GM12878 (cell line): ENCODE data around the gene VPS8. TPM values are rescaled to one million over a fixed set of nuclear protein-coding genes. Genes with fewer than 3 reads are reported as not detected.

ENCODE experiments used
- ATAC-seq: fragments of 200-7000 bp; cut with Tn5 transposase; 3 replicates; pipeline ENCODE4 v1.9.1; 2020; ENCODE audit warnings: mild to moderate bottlenecking, moderate library complexity
- BruUV-seq: library from RNA; stranded (reverse); fragments of 400-500 nt; replicated peaks from 2 replicates; lab custom pipeline; 2021; lab: Mats Ljungman, UMichigan
- CTCF ChIA-PET: fragments of 300-600 bp; sonication (Branson Sonifier 250); formaldehyde crosslinking; extraction: SDS; loops from one replicate; lab custom pipeline; 2021; ENCODE audit warnings: inconsistent platforms; lab: Yijun Ruan, JAX
- POLR2A ChIA-PET: fragments of 350-600 bp; formaldehyde crosslinking; extraction: SDS; loops from one replicate; lab custom pipeline; 2021; ENCODE audit warnings: inconsistent platforms; lab: Charles Lee
- RAD21 ChIA-PET: fragments of 300-600 bp; sonication (Branson Sonifier 250); formaldehyde crosslinking; loops from one replicate; lab custom pipeline; 2023; ENCODE audit warnings: antibody characterized with exemption; ENCODE audit not compliant: unreplicated experiment; lab: Charles Lee
- SMC1A ChIA-PET: fragments of 300-600 bp; sonication (Branson Sonifier 250); formaldehyde crosslinking; loops from one replicate; lab custom pipeline; 2023; ENCODE audit not compliant: unreplicated experiment, uncharacterized antibody; lab: Charles Lee
- DNase-seq: peaks from one replicate; pipeline ENCODE4 v3.0.0-alpha.2; 2011; ENCODE audit warnings: low read depth, low spot score
- FAIRE-seq: peaks from 3 replicates; lab custom pipeline; 2011; peaks lifted over from hg19 to GRCh38; lab: Jason Lieb, UNC
- H2AFZ ChIP-seq: 2 replicates; pipeline ENCODE4 v1.6.0; 2011; ENCODE audit warnings: low read depth, low read length, control low read depth; ENCODE audit not compliant: control insufficient read depth
- H3K27ac ChIP-seq: 2 replicates; pipeline ENCODE4 v1.5.1; 2011; ENCODE audit warnings: control low read depth; ENCODE audit not compliant: control insufficient read depth, insufficient read depth
- H3K27me3 ChIP-seq, 2 experiments: replicated peaks in 1 of 2; 2 replicates each; pipeline versions ENCODE4 v1.6.0 to v1.6.1; 2011; ENCODE audit warnings: low read length in 1 of 2; ENCODE audit not compliant: control insufficient read depth in 2 of 2, insufficient read depth in 2 of 2
- H3K36me3 ChIP-seq, 2 experiments: 2 replicates each; pipeline ENCODE4 v1.5.1; 2011; ENCODE audit warnings: low read length in 1 of 2; ENCODE audit not compliant: control insufficient read depth in 2 of 2, insufficient read depth in 2 of 2
- H3K4me1 ChIP-seq: 2 replicates; pipeline ENCODE4 v1.6.1; 2011; ENCODE audit warnings: mild to moderate bottlenecking, low read length, moderate library complexity, mixed read lengths; ENCODE audit not compliant: control insufficient read depth, insufficient read depth
- H3K4me2 ChIP-seq: 2 replicates; pipeline ENCODE4 v1.6.0; 2011; ENCODE audit warnings: control low read depth; ENCODE audit not compliant: control insufficient read depth, insufficient read depth
- H3K4me3 ChIP-seq: fragments of 200-600 bp; sonication (generic); 2 replicates; pipeline ENCODE4 v1.5.1; 2016
- H3K79me2 ChIP-seq: 2 replicates; pipeline ENCODE4 v1.6.0; 2011; ENCODE audit warnings: low read length; ENCODE audit not compliant: control insufficient read depth, insufficient read depth
- H3K9ac ChIP-seq: 2 replicates; pipeline ENCODE4 v1.8.0; 2011; ENCODE audit warnings: low read length, control low read depth, mixed read lengths; ENCODE audit not compliant: control insufficient read depth, insufficient read depth
- H3K9me3 ChIP-seq: replicated peaks from 3 replicates; pipeline ENCODE4 v1.5.1; 2011; ENCODE audit warnings: mild to moderate bottlenecking, low read length; ENCODE audit not compliant: control insufficient read depth, insufficient read depth
- H4K20me1 ChIP-seq: 2 replicates; pipeline ENCODE4 v1.6.0; 2011; ENCODE audit not compliant: control insufficient read depth, insufficient read depth
- BMI1 ChIP-seq: fragments of 450-650 bp; IDR thresholded peaks from 2 replicates; pipeline ENCODE4 v1.6.1; 2016; ENCODE audit warnings: mild to moderate bottlenecking, moderate library complexity, borderline replicate concordance
- CBFB ChIP-seq: IDR thresholded peaks from 2 replicates; pipeline ENCODE4 v1.6.1; 2016; ENCODE audit warnings: antibody characterized with exemption, low read depth
- EGR1 ChIP-seq, 2 experiments: IDR thresholded peaks; 1 replicate in 1 of 2; 2 replicates in 1 of 2; pipeline ENCODE4 v1.6.1; 2011 to 2012; ENCODE audit warnings: low read depth in 2 of 2, low read length in 2 of 2, borderline replicate concordance in 1 of 2, mild to moderate bottlenecking in 1 of 2, moderate library complexity in 1 of 2
- HCFC1 ChIP-seq: fragments of 150-350 bp; IDR thresholded peaks from 2 replicates; pipeline ENCODE4 v1.6.1; 2014; ENCODE audit warnings: low read length
- NFXL1 ChIP-seq: fragments of 450-650 bp; IDR thresholded peaks from 2 replicates; pipeline ENCODE4 v1.6.1; 2017; ENCODE audit warnings: antibody characterized with exemption, mild to moderate bottlenecking, borderline replicate concordance
- NR2C2 ChIP-seq: IDR thresholded peaks from 2 replicates; pipeline ENCODE4 v1.6.1; 2011; ENCODE audit warnings: borderline replicate concordance, low read depth; ENCODE audit not compliant: control insufficient read depth, insufficient read length
- SMARCA5 ChIP-seq: fragments of 450-650 bp; IDR thresholded peaks from 2 replicates; pipeline ENCODE4 v1.6.1; 2017; ENCODE audit warnings: mild to moderate bottlenecking
- SREBF1 ChIP-seq: IDR thresholded peaks from 2 replicates; pipeline ENCODE4 v1.6.1; 2012; ENCODE audit warnings: mild to moderate bottlenecking, low read length
- WGBS: methylation state at CpG from one replicate; pipeline ENCODE4 v1.1.6; 2016; ENCODE audit warnings: low lambda C conversion rate; ENCODE audit not compliant: insufficient replicate concordance, insufficient coverage; ENCODE audit errors: missing lambda C conversion rate; 5-methylcytosine and 5-hydroxymethylcytosine counted together
- in situ Hi-C: fragments of 300-500 bp; cut with MboI; formaldehyde crosslinking; loops from 9 replicates; pipeline ENCODE4 v1.14.3; 2018; ENCODE audit warnings: mixed read lengths
- intact Hi-C: fragments of 100-400 bp; cut with micrococcal nuclease; formaldehyde crosslinking; loops from one replicate; pipeline ENCODE4 v1.14.2; 2022; ENCODE audit not compliant: unreplicated experiment
- polyA plus RNA-seq, 11 experiments: library from polyadenylated mRNA; depleted of rRNA in 4 of 11; unstranded in 6 of 11; stranded (reverse) in 5 of 11; fragments of >200 nt; fragmentation: Nextera tagmentation in 4 of 11; fragmentation: Illumina TruSeq in 1 of 11; extraction: Ambion mirVana in 4 of 11; extraction: Trizol in 1 of 11; gene quantifications; 1 replicate in 1 of 11; 2 replicates in 10 of 11; pipeline versions ENCODE4 v1.2.1 to v1.2.3, GENCODE V29; 2011 to 2016; ENCODE audit warnings: inconsistent platforms in 2 of 11, missing spikeins in 2 of 11, low read depth in 1 of 11
- total RNA-seq, 4 experiments: library from RNA; depleted of rRNA in 3 of 4; stranded (reverse); fragments of >200 nt in 3 of 4; fragmentation: Illumina TruSeq in 1 of 4; extraction: Trizol in 1 of 4; gene quantifications; 2 replicates each; pipeline versions ENCODE4 v1.2.1 to v1.2.3, GENCODE V29; 2013 to 2021
- TF ChIP-seq, protein P1 (sequence below): fragments of 450-650 bp; IDR thresholded peaks from 2 replicates; pipeline ENCODE4 v1.6.1; 2016; ENCODE audit warnings: mild to moderate bottlenecking
- TF ChIP-seq, protein P2 (sequence below): fragments of 450-650 bp; formaldehyde crosslinking; IDR thresholded peaks from 2 replicates; pipeline ENCODE4 v1.4.0; 2020; ENCODE audit warnings: mild to moderate bottlenecking, moderate library complexity

The VPS8 gene
- total and polyA plus RNA-seq, 10 of the 15 experiments (the other 5 are each of a cell fraction or from before 2014, with no cell fraction given), result 8.9 to 34.7 (median 20.9) TPM

DNA sequence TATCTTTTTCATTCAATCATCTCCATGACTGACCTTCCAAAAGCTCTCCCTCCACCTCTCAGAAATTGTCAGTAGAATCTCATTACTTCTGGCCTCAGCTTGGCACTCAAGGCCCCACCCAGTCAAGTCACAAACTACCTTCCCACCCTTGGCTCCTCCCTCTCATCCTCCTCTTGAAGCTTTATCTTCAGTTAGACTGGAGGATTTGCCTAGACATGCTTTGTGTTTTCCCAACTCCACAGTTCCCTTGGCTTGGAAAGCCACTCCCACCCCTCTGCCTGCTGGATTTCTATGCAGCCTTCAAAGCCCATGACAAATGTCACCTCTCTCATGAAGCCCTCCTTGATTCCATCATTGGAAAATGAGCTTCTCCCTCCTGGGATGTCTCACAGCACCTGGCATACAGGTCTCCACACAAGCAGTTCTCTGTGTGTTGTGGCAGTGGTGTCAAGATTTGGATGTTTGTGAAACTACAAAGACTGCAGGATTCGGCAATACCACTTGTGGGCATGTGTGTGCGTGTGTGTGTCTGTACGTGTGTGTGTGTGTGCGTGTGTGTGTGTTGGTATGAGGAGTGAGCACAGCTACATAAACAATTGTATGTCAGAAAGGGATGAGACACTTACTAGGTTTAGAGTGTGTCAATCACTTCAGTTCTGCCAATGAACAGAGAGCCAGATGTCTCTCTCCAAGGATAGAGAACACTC lies 45.3 kb upstream of the VPS8 start:
- ChIA-PET RAD21 (no interaction called here), SMC1A (interaction anchor here (1.7 kb wide), 1 partner anchor 10 kb away, joined by 3 read pairs; no protein-coding TSS in a partner anchor), CTCF (interaction anchor here (0.9 kb wide), 1 partner anchor 205 kb away, joined by 3 read pairs; the partner anchor contains the start of gene EPHB3), POLR2A (no interaction called here)
- H2AFZ ChIP-seq, result no peak overlapping the region
- H3K9me3 ChIP-seq, result no peaks in the 10 kb centered on the region
- H3K4me1 ChIP-seq, result peaks cover 10% of the 10 kb centered on the region; the same call in 1 of the 2 replicates
- no peak overlapping the region for H3K4me2 ChIP-seq
- intact Hi-C loops, result no loop called here
- TF ChIP-seq, protein P1, sequence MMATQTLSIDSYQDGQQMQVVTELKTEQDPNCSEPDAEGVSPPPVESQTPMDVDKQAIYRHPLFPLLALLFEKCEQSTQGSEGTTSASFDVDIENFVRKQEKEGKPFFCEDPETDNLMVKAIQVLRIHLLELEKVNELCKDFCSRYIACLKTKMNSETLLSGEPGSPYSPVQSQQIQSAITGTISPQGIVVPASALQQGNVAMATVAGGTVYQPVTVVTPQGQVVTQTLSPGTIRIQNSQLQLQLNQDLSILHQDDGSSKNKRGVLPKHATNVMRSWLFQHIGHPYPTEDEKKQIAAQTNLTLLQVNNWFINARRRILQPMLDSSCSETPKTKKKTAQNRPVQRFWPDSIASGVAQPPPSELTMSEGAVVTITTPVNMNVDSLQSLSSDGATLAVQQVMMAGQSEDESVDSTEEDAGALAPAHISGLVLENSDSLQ, result peak; percentile 66
- no peak for TF ChIP-seq EGR1 (IDR thresholded peaks at IDR 0.05; ENCODE audit: borderline replicate concordance in 1 of 2, low read depth in 2 of 2, low read length in 2 of 2)
- H4K20me1 ChIP-seq, result no peaks in the 10 kb centered on the region
- BruUV-seq, result no TSS peak
- H3K27ac ChIP-seq, result no peak overlapping the region
- no peaks in the 10 kb centered on the region for H3K36me3 ChIP-seq
- H3K4me3 ChIP-seq, result no peak overlapping the region
- ATAC-seq (no peak), FAIRE-seq (no peak), DNase-seq (no peak)
- in situ Hi-C loops, result no loop called here
- no peak overlapping the region for H3K9ac ChIP-seq
- no peaks in the 10 kb centered on the region for H3K27me3 ChIP-seq
- 68% methylated on average over 4 of the region's 4 CpGs for WGBS
- H3K79me2 ChIP-seq, result no peaks in the 10 kb centered on the region

DNA sequence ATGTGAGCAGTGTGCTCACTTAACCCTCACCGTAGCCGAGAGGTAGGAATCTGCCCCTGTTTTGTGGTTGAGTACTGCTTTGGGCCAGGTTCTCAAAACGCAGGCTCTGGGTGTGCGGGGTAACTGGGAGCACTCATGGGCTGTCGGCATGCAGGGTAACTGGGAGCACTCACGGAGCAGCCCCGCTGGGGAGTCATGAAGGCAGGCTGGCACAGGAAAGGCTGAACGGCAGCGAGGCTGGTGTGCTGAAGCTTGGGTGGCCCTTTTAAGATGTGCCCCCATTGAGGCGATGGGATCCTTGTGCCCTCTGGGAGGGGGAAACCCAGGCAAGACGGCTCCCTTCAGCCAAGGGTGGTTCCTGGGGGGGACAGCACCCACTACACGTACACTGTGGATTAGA lies 44.6 kb upstream of the VPS8 start:
- ChIA-PET SMC1A (interaction anchor here (1.8 kb wide), 1 partner anchor 206 kb away, joined by 4 read pairs; the partner anchor contains the start of gene EPHB3), CTCF (interaction anchor here (0.9 to 1.2 kb wide), 2 partner anchors 206 kb away, joined by 3 to 5 read pairs; partner anchors contain the start of gene EPHB3), POLR2A (no interaction called here), RAD21 (no interaction called here)
- H3K4me3 ChIP-seq, result no peak overlapping the region
- intact Hi-C loops, result no loop called here
- no peaks in the 10 kb centered on the region for H3K79me2 ChIP-seq
- ATAC-seq (no peak), FAIRE-seq (no peak), DNase-seq (no peak)
- H3K9ac ChIP-seq, result no peak overlapping the region
- no peaks in the 10 kb centered on the region for H3K36me3 ChIP-seq
- H3K27me3 ChIP-seq, result no peaks in the 10 kb centered on the region
- BruUV-seq, result no TSS peak
- in situ Hi-C loops, result no loop called here
- H3K27ac ChIP-seq, result no peak overlapping the region
- peaks cover 10% of the 10 kb centered on the region; the same call in 1 of the 2 replicates for H3K4me1 ChIP-seq
- no peak overlapping the region for H3K4me2 ChIP-seq
- H3K9me3 ChIP-seq, result no peaks in the 10 kb centered on the region
- WGBS, result 76% methylated on average over 12 of the region's 12 CpGs
- H4K20me1 ChIP-seq, result no peaks in the 10 kb centered on the region
- no peak overlapping the region for H2AFZ ChIP-seq
- no peak for TF ChIP-seq SMARCA5
- TF ChIP-seq SREBF1, result no peak
- TF ChIP-seq, protein P2, sequence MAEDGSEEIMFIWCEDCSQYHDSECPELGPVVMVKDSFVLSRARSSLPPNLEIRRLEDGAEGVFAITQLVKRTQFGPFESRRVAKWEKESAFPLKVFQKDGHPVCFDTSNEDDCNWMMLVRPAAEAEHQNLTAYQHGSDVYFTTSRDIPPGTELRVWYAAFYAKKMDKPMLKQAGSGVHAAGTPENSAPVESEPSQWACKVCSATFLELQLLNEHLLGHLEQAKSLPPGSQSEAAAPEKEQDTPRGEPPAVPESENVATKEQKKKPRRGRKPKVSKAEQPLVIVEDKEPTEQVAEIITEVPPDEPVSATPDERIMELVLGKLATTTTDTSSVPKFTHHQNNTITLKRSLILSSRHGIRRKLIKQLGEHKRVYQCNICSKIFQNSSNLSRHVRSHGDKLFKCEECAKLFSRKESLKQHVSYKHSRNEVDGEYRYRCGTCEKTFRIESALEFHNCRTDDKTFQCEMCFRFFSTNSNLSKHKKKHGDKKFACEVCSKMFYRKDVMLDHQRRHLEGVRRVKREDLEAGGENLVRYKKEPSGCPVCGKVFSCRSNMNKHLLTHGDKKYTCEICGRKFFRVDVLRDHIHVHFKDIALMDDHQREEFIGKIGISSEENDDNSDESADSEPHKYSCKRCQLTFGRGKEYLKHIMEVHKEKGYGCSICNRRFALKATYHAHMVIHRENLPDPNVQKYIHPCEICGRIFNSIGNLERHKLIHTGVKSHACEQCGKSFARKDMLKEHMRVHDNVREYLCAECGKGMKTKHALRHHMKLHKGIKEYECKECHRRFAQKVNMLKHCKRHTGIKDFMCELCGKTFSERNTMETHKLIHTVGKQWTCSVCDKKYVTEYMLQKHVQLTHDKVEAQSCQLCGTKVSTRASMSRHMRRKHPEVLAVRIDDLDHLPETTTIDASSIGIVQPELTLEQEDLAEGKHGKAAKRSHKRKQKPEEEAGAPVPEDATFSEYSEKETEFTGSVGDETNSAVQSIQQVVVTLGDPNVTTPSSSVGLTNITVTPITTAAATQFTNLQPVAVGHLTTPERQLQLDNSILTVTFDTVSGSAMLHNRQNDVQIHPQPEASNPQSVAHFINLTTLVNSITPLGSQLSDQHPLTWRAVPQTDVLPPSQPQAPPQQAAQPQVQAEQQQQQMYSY (CRISPR knock-in tag), result no peak
- no peak for TF ChIP-seq BMI1
- no peak for TF ChIP-seq CBFB
- no peak for TF ChIP-seq HCFC1
- no peak for TF ChIP-seq NR2C2
- no peak for TF ChIP-seq NFXL1
